SU-DHL-6 (cell line): Measurements from ENCODE around the gene CRYZL1.

Experiments used
- CTCF ChIP-seq: fragments of 200-600 bp; sonication (generic); IDR thresholded peaks from one replicate; pipeline ENCODE4 v1.5.1; 2017; ENCODE audit warnings: antibody characterized with exemption, mild to moderate bottlenecking, low read length, moderate library complexity; ENCODE audit not compliant: insufficient read depth, poor library complexity, severe bottlenecking
- EZH2phosphoT487 ChIP-seq: fragments of 200-600 bp; sonication (generic), shearing (Covaris generic); conservative IDR thresholded peaks from 2 replicates; pipeline ENCODE4 v1.6.1; 2018; ENCODE audit warnings: mild to moderate bottlenecking, antibody characterized with exemption, low read length, moderate library complexity, mixed read lengths

- no peak for TF ChIP-seq CTCF
- TF ChIP-seq EZH2phosphoT487, result no peak
Observed at GRCh38 chr21:33634254-33634653, 7.3 kb downstream of the CRYZL1 start.
